ENCODE data around the gene GFOD1.
A peak's percentile ranks its signal among the peaks of the same experiment; 100 is the strongest.
"Not testable (repeated sequence)": the region's sequence is repeated elsewhere in the genome, so short reads cannot be mapped to it uniquely, and the experiment has no call there.

GFOD1 gene

DNA sequence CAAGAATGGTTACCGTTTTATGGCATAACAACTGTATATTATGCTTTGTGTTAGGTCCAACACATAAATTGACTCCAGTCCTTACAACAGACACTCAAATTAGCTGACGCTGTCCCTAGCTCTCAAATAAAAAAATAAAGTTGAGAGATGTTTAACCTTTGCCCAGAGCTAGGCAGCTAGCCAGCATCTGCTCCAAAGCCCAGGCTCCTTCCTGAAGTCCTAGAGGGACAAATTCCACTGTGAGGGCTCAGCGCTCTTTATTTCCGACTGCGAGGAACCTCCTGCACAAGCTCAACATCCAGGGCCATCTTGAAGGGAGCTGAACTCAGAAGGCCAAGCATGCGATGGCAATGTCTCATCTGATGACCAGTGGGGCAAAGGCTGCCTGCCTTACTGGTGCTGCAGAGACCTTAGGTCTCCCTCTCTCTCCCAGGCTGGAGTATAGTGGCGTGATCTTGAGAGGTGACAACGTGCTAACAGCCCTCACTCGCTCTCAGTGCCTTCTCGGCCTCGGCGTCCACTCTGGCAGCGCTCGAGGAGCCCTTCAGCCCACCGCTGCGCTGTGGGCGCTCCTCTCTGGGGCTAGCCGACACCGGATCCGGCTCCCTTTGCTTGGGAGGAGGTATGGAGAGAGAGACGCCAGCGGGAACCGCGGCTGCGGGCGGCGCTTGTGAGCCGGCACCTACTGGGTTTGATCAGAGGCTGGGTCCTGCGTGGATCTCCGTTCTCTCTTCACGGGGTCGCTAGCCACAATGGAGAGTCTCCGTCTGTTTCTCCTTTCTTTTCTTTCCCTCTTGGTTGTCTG, 24.7 kb upstream of the GFOD1 start:
- DNase-seq = no peak

DNA sequence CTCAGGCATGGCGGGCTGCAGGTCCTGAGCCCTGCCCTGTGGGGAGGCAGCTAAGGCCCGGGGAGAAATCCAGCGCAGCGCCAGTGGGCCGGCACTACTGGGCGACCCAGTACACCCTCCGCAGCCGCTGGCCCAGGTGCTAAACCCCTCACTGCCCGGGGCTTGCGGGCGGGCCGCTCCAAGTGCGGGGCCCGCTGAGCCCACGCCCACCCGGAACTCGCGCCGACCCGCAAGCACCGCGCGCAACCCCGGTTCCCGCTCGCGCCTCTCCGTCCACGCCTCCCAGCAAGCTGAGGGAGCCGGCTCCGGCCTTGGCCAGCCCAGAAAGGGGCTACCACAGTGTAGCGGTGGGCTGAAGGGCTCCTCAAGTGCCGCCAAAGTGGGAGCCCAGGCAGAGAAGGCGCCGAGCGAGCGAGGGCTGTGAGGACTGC, 23.8 kb upstream of the GFOD1 start:
- not testable (repeated sequence) for DNase-seq

GRCh38 chr6:13510433-13510832, 23.0 kb upstream of the GFOD1 start:
- DNase-seq = not testable (repeated sequence)

DNA sequence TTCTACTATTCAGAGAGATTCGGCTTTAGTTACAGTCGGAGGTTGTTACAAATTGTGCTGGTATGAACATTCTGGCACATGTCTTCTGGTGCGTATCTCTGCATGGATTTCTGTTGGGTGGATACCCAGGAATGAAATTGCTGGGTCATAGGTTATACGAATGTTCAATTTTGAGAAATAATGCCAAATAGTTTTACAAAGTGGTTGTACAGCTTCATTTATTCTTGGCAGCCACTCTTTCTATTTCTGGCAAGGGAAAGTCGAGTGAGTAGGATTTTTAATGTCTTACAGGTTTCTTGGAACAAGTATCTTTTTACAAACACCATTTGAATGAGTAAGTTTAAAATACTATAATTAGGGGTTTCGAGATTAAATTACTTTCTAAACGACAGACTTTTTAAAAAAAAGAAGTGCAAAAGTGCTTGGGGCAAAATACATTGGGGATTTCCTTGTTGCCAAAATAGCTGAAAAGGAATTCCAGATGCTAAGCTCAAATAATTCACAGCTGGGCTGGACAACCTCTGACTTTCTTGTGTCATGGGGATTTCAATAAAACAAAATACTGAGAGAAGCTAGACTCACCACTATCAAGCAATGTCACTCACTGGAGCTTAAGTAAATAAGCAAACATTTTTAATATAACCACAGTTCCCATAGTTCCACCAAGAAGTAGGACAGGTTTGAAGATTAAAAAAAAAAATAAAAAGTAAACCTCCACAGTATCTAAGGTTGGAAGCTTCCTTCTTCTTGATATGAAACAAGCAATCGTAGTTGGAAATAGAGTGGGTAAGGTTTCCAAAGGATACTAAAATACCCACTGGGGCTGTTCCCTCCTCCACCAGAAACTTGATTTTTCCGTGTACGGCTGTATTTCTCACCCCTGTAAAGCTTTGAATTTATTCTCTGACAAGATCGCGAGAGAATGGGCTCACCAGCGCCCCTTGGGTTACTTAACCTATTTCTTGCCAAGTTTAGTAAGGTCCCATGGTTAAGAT, 21.6 kb upstream of the GFOD1 start:
- DNase-seq = no peak

GRCh38 chr6:13507306-13507860, 20.0 kb upstream of the GFOD1 start:
- DNase-seq = no peak

- no peak for DNase-seq
These were observed 17.9 kb upstream of the GFOD1 start for GRCh38 chr6:13505345-13505734.

- no peak for DNase-seq
These were observed 17.4 kb upstream of the GFOD1 start for GRCh38 chr6:13504611-13505344.

GRCh38 chr6:13500915-13501314, 13.5 kb upstream of the GFOD1 start:
- no peak for DNase-seq

- no peak for DNase-seq
These were observed 12.9 kb upstream of the GFOD1 start for GRCh38 chr6:13500264-13500663.

DNA sequence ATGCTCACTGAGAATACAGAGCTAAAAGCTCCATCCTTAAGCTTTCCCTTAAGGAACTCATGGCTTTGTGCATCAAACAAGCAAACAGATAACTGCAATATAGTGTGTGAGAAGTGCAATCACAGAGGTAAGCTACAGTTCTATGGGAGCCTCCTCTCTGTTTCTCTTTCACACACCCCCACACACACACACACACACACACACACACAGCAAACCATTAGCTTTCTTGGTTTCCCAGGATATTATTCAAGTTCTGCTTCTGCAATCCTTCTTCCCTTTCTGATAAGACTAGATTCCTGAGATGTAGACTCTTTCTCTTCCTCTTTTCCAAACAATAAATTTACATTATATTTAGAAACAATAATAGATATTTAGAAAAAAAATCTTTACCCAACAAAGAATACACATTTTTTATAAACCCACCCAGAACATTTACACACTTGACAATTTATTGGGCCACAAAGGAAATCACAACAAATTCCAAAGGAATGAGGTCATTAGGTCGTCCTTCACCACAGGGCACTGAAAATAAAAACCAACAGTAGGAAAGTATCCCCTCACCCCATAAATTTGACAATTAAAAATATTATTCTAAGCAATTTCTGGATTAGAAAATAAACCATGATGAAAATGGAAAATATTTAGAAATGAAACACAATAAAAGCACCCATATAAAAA, 9.3 kb upstream of the GFOD1 start:
- DNase-seq = no peak

DNA sequence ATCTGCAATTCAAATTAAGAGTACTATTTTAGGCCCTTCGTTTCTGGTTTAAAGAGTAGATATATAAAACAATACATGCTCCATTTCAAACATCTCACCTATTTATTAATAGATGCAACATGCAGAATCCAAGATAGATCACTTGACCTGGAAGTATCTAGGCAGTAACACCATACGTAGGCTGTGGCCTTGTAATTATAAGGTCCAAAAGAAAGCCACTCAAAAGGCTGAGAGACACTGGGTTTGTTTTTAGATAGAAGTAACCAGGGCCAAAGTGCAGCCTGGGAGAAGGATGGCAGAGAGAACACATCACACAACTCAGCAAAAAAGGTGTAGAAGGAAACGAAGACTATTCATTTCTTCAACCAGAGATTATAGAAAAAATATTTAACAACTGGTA, 8.4 kb upstream of the GFOD1 start:
- no peak for DNase-seq

DNA sequence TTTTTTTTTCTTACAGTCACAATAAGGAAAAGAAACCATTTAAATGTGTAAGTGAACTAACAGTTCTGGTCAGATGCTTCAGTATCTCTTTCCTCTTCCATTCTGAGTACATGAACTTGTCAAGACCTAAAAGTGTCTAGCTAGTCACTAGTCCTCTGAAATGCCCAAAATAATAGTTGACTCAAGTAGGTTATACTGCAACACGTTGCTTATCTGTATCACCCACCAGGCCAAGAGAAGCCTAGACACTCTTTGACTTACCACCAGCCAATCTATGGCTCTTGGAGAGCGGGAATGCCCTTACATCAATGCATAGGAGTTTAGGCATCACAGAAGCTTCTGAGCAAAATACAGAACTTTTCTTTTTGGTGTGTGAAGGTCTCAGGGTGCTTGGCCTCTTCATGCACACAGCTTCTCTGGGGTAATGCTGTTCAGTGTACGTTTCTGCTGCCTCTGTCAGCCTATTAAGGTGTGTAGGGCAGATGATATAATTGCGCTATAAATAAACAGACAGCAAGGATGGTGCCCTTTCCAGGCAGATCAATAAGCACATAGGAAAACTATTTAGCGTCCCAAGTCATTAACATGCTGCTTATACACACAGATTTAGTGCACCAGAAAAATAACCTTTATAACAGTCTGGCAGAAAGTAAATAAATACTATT, 7.8 kb upstream of the GFOD1 start:
- no peak for DNase-seq

DNA sequence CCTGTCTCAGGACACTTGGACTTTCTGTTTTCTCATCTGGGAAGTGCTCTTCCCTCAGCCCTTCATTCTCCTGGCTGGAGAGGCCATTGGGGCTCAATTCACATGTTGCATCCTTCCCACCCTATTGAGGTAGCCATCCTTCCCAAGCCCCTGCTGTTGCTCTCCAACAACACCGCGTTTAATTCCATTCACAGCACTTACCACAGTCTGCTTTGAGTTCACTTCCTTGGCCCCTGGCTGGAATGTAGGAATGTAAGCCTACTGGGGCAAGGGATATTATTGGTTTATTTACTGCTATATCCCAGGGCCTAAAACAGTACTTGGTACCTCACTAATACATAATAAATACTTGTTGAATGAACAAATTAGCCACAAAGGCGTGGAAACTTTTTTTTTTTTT, 6.7 kb upstream of the GFOD1 start:
- no peak for DNase-seq

- no peak for DNase-seq
These were observed 5.7 kb upstream of the GFOD1 start for GRCh38 chr6:13493147-13493546.

- no peak for DNase-seq
These were observed 5.0 kb upstream of the GFOD1 start for GRCh38 chr6:13492357-13492756.

- DNase-seq = no peak
These were observed 4.1 kb upstream of the GFOD1 start for GRCh38 chr6:13491538-13491937.

GRCh38 chr6:13490402-13490801, 3.0 kb upstream of the GFOD1 start:
- DNase-seq = no peak

- no peak for DNase-seq
These were observed 1.5 kb upstream of the GFOD1 start for GRCh38 chr6:13488896-13489237.

- no peak for DNase-seq
These were observed 855 bp upstream of the GFOD1 start for GRCh38 chr6:13488015-13488895.

- DNase-seq = peak; percentile 55
These were observed 700 bp downstream of the GFOD1 start for GRCh38 chr6:13486679-13487121.
